Thoracic aorta (tissue), 2 donors: ENCODE results near the gene GALNT17. TPM values are rescaled to one million over a fixed set of nuclear protein-coding genes. Genes with fewer than 3 reads are reported as not detected.

Source experiments
- ATAC-seq: fragments of 150-250 bp; one replicate; pipeline ENCODE4 v1.8.0; 2017; ENCODE audit warnings: low read depth; ENCODE audit not compliant: insufficient number of reproducible peaks, low FRiP score
- DNase-seq: peaks from one replicate; pipeline ENCODE4 v3.0.0-alpha.2; 2020; ENCODE audit warnings: low spot score
- H3K27ac ChIP-seq, 2 donors: fragments of 200-600 bp; sonication (generic); 1 replicate in 1 of 2; 2 replicates in 1 of 2; pipeline ENCODE4 v1.5.1; 2016; ENCODE audit warnings: mild to moderate bottlenecking in 2 of 2, moderate library complexity in 2 of 2
- H3K27me3 ChIP-seq: fragments of 200-600 bp; sonication (generic); replicated peaks from 2 replicates; pipeline ENCODE4 v1.6.0; 2016; ENCODE audit warnings: mild to moderate bottlenecking; ENCODE audit not compliant: insufficient read depth
- H3K36me3 ChIP-seq: fragments of 200-600 bp; sonication (generic); one replicate; pipeline ENCODE4 v1.5.1; 2016
- H3K4me1 ChIP-seq, 2 donors: fragments of 200-600 bp; sonication (generic); 1 replicate in 1 of 2; 2 replicates in 1 of 2; pipeline versions ENCODE4 v1.5.1 to v1.6.0; 2016; ENCODE audit warnings: low read depth in 2 of 2, mild to moderate bottlenecking in 1 of 2; ENCODE audit not compliant: control insufficient read depth in 1 of 2
- H3K4me3 ChIP-seq: fragments of 200-600 bp; sonication (generic); 2 replicates; pipeline ENCODE4 v1.5.1; 2016; ENCODE audit warnings: mild to moderate bottlenecking
- H3K9me3 ChIP-seq: fragments of 200-600 bp; sonication (generic); 2 replicates; pipeline ENCODE4 v1.5.1; 2016
- total RNA-seq, 2 donors: library from RNA; depleted of rRNA; stranded (reverse); fragments of >200 nt; gene quantifications; one replicate each; pipeline versions ENCODE4 v1.1.0 to v1.2.3, GENCODE V29; 2016
- TF ChIP-seq, protein P1 (sequence below): fragments of 200-600 bp; sonication (generic); IDR thresholded peaks from one replicate; pipeline ENCODE4 v1.5.1; 2019; ENCODE audit warnings: antibody characterized with exemption

GALNT17 gene
- total RNA-seq, 2 donors from 2014 or later, result 17.6 to 20.8 TPM

DNA sequence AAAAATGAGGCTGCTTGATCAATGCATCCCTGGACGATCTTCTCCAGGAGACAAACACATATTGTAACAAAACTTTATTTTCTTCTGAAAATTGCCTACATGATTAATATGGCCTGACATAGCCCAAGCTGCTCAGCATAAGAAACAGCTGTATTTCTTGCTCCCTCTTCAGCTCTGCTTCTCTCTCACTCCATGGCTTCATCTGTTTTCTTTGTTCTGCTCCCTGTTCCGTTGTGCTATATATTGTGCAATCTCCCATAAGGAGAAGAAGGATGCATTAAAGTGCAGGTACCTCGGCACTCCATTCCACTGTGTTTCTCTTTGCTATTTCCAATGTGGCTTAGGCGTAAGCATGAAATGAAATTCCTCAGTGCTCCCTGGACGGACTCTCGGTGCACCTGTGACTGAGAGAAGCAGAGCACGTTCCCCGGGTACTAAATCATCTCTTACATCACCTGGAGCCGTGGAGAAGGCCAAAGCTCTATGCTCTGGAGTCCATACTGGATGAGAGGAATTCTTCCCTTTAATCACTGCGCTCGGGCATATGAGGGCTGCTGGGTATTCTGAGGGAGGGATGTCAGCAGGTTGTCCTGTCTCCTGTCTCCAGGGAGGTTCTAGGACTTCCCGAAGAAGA lies 254.3 kb downstream of the GALNT17 start:
- no peaks in the 10 kb centered on the region for H3K4me1 ChIP-seq
- H3K36me3 ChIP-seq, result peaks cover 4% of the 10 kb centered on the region
- no peaks in the 10 kb centered on the region for H3K27me3 ChIP-seq
- DNase-seq (no peak), ATAC-seq (no peak)
- no peak overlapping the region for H3K27ac ChIP-seq
- H3K9me3 ChIP-seq, result no peaks in the 10 kb centered on the region
- no peak overlapping the region for H3K4me3 ChIP-seq
- TF ChIP-seq, protein P1, sequence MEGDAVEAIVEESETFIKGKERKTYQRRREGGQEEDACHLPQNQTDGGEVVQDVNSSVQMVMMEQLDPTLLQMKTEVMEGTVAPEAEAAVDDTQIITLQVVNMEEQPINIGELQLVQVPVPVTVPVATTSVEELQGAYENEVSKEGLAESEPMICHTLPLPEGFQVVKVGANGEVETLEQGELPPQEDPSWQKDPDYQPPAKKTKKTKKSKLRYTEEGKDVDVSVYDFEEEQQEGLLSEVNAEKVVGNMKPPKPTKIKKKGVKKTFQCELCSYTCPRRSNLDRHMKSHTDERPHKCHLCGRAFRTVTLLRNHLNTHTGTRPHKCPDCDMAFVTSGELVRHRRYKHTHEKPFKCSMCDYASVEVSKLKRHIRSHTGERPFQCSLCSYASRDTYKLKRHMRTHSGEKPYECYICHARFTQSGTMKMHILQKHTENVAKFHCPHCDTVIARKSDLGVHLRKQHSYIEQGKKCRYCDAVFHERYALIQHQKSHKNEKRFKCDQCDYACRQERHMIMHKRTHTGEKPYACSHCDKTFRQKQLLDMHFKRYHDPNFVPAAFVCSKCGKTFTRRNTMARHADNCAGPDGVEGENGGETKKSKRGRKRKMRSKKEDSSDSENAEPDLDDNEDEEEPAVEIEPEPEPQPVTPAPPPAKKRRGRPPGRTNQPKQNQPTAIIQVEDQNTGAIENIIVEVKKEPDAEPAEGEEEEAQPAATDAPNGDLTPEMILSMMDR, result no peak

DNA sequence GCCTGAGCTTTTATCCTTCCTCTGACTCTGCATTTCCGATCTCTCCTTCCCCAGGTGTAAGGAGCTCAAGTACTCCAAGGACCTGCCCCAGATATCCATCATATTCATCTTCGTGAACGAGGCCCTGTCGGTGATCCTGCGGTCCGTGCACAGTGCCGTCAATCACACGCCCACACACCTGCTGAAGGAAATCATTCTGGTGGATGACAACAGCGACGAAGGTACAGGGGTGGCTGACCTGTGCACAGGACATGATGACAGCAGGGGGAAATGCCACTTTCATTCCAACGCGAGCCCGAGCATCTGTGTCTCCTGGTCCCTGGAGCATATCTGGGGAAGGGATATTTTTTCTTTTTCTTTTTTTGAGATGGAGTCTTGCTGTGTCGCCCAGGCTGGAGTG lies 256.2 kb downstream of the GALNT17 start:
- Histone ChIP-seq H3K27me3 (no peaks in the 10 kb centered on the region), H3K27ac (no peak overlapping the region), H3K4me3 (no peak overlapping the region), H3K36me3 (peaks cover 4% of the 10 kb centered on the region), H3K4me1 (no peaks in the 10 kb centered on the region), H3K9me3 (no peaks in the 10 kb centered on the region)
- TF ChIP-seq, protein P1, result no peak
- DNase-seq (no peak), ATAC-seq (no peak)

DNA sequence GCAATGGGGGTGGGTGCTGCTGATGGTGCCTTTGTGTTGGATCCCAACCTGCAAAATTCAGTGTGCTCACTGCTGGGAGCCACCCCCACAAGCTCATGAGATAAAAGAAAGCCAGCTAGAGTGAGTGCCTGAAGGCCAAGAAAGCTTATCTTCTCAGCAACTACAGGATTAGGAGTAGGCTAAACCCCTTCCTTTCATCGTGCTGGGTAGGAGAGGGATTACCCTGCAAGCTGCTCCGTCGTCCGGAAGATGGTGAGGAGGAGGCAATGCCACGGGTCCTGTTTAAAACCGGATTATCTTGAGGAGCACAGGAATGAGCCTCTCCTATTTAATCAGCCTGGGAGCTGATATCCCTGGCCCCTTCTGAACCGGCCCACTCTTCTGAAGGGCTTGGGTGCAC lies 258.0 kb downstream of the GALNT17 start:
- H3K4me3 ChIP-seq, result no peak overlapping the region
- no peak for DNase-seq
- TF ChIP-seq, protein P1, result no peak
- H3K27ac ChIP-seq, result no peak overlapping the region
- peaks cover 4% of the 10 kb centered on the region for H3K36me3 ChIP-seq
- no peaks in the 10 kb centered on the region for H3K4me1 ChIP-seq
- ATAC-seq, result no peak
- H3K9me3 ChIP-seq, result no peaks in the 10 kb centered on the region
- H3K27me3 ChIP-seq, result no peaks in the 10 kb centered on the region

DNA sequence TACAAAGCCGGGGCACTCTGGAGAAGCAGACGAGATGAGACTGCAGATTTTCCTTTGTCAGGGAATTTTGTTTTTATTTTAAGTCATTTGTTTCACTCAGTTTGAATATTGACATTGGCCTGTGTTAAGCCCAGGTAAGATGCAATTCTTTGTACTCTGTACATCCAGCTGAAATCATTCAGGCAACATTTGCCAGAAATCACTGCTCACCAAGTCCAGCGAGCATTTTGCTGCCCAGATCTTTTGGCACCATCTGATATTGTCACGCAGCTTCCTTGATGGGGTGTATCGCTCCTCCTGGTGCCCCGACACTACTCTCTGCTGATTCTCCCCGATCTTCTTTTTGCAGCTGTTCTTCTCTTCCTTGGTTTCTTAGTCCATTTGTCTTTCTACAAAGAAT lies 261.7 kb downstream of the GALNT17 start:
- ATAC-seq (no peak), DNase-seq (no peak)
- Histone ChIP-seq H3K27me3 (no peaks in the 10 kb centered on the region), H3K27ac (no peak overlapping the region), H3K36me3 (peaks cover 4% of the 10 kb centered on the region), H3K4me3 (no peak overlapping the region), H3K9me3 (peaks cover 3% of the 10 kb centered on the region), H3K4me1 (no peaks in the 10 kb centered on the region)
- TF ChIP-seq, protein P1, result no peak

DNA sequence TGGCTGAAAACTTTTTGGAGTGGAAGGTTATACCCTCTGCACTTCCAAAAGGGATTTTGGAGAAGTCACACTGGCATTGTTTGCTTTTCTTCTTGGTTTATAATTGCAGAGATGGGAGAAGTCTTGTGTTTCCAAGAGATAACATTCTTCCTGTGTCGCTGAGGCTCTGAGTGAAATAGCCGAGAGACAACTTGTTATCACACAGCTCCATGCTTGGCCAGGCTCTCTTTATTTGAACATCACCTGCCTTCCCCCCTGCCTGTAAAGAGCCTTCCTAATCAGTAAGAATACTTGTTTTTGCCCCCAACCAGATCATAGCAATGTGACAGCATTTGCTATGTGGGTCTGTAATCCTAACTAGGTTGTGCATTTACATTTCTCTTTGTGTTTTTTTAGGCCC lies 270.7 kb downstream of the GALNT17 start:
- Histone ChIP-seq H3K36me3 (no peaks in the 10 kb centered on the region), H3K27me3 (no peaks in the 10 kb centered on the region), H3K27ac (no peak overlapping the region), H3K4me1 (peaks cover 5 to 11% of the 10 kb centered on the region in 2 donors), H3K9me3 (no peaks in the 10 kb centered on the region), H3K4me3 (no peak overlapping the region)
- DNase-seq (no peak), ATAC-seq (no peak)
- TF ChIP-seq, protein P1, result no peak
